ENCODE measurements around the gene CREB1.

DNA sequence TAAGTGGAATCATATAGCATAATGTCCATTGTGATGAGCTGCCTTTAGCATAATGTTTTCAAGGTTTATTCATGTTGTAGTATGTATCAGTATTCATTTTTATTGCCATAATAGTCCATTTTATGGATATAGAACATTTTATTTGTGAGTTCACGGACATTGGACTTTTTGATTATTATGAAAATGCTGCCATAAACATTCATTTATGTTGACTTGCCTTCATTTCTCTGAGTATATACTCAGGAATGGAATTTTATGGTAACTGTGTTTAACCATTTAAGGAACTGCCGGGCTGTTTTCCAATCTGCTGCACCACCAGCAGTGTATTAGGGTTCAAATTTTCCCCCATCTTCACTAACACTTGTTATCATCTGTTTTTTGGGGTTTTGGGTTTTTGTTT is 12.2 kb downstream of the CREB1 start:
- TF ChIP-seq, protein P1, sequence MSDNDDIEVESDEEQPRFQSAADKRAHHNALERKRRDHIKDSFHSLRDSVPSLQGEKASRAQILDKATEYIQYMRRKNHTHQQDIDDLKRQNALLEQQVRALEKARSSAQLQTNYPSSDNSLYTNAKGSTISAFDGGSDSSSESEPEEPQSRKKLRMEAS (IDR thresholded peaks at IDR 0.05): no peak
- TF ChIP-seq CEBPB (IDR thresholded peaks at IDR 0.05): no peak
- no peak for TF ChIP-seq EP300 (IDR thresholded peaks at IDR 0.05; ENCODE audit: borderline replicate concordance)
- TF ChIP-seq EGR1 (IDR thresholded peaks at IDR 0.05): no peak
